Breast epithelium (tissue), 3 donors: ENCODE data around the gene CACNA1I.

Experiments used
- POLR2A ChIP-seq: fragments of 450-650 bp; IDR thresholded peaks from one replicate; pipeline ENCODE4 v1.6.1; 2016; ENCODE audit warnings: antibody characterized with exemption, mild to moderate bottlenecking, moderate library complexity
- POLR2AphosphoS5 ChIP-seq, 3 donors: sonication (generic); formaldehyde crosslinking; IDR thresholded peaks; one replicate each; pipeline ENCODE4 v1.6.1; 2017; ENCODE audit warnings: antibody characterized with exemption in 3 of 3

- TF ChIP-seq POLR2AphosphoS5 (IDR thresholded peaks at IDR 0.05): no peak
- no peak for TF ChIP-seq POLR2A
Measured at GRCh38 chr22:39666495-39666894, 95.9 kb downstream of the CACNA1I start.
